HPDE6-E6E7 (cell line): ENCODE results near the gene PRX.
"Not testable (repeated sequence)": the region's sequence is repeated elsewhere in the genome, so short reads cannot be mapped to it uniquely, and the experiment has no call there.

Experiments used
- DNase-seq: peaks from one replicate; pipeline ENCODE4 v3.0.0; 2011; ENCODE audit warnings: missing footprints; ENCODE audit errors: extremely low spot score

The PRX gene

GRCh38 chr19:40441719-40442253, 28.6 kb upstream of the PRX start:
- DNase-seq, result no peak

DNA sequence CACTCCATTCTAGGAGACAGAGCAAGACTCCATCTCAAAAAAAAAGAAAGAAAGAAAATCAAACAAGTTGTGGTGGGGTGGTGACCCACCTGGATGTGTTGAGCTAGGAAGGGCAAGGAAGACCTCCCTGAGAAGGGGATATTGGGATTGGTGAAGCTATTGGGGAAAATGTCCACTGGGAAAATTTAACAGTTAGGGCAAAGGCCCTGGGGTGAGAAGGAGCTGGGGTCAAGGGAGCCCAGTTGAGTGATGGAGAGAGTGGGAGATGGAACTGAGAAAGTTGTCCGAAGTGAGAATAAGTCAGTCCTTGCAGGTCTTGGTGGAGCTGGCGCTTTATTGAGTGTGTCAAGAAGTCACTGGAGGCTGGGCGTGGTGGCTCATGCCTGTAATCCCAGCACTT, 25.1 kb upstream of the PRX start:
- DNase-seq, result no peak

DNA sequence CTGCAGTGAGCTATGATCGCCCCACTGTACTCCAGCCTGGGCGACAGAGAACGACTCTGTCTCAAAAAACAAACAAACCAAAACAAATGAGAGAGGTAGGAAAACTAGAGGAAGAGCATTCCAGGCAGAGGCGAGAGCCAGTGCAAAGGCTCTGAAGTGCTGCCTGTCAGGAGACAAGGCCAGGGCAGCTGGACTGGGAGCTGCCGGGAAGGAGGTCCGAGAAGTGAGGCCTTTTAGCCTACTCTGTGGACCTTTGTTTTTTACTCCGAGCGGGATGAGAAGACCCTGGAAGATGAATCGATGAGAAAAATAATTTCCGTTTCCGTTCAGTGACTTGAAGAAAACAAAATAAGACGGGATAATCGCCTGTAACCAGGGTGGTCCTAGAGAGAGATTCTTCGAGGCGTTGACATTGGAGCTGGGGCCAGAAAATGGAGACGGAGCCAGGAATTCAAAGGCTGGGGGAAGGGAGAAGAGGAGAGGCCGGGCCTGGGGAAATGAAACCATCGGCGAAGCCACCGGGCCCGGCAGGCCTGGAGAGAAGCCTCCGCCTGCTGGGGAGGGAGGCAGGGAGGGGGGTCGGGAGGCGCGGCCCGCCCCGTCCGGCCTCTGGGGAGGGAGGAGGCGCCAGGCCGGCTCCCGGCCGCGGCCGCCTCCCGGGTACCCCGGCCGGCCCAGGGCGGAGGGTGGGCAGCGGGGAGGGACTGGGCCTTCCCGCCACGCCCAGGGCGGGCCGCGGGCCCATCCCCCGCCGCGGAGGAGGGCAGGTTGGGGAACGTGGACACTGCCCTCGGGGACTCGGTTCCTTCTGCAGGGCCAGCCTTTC, 20.4 kb upstream of the PRX start:
- peak; percentile 84 for DNase-seq

GRCh38 chr19:40432760-40433159, 19.6 kb upstream of the PRX start:
- not testable (repeated sequence) for DNase-seq

GRCh38 chr19:40431698-40432097, 18.5 kb upstream of the PRX start:
- DNase-seq, result no peak

GRCh38 chr19:40430242-40430641, 17.1 kb upstream of the PRX start:
- not testable (repeated sequence) for DNase-seq

- DNase-seq, result not testable (repeated sequence)
These were observed 15.0 kb upstream of the PRX start for GRCh38 chr19:40428197-40428596.

DNA sequence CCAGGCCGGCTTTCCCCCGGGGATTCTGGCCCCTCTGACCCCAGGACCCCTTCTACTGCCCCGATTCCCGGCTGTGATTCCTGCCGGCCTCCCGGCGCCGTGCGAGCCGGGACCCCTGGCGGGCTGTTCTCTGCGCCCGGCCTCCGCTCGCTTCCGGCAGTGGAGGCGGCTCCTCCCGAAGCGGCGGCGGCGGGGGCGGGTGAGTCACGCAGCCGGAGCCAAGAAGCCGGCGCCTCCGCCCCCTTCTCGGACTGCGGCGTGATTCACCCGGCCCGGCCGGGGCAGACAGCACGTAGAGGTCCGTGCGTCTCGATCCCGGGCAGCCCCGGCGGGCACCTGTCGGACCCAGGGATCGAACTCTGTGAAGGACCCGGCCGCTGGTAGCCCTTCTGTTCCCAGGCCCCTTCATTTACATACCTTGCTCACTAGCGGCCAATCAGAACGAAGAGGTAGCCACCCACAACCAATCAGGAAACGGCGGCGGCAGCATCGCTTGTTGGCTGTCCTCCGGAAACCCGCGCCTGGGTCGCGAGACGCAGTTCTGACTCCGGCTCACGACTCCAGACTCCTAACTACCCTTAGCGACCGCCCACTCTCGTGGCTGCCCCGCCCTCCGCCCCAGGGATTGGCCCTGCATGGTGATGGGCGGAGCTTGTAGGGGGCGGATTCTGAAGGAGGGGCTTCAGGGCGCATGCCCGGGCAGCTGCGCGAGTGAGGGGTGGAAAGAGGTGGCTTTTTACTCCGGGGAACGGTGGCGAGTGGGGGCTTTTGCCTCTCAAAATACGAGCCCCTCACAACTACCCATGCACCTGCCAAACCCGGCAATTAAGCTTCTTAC, 12.5 kb upstream of the PRX start, which contains the start of gene SERTAD1:
SERTAD1 (minus strand) TSS at position 543 of the 838 bp plus-strand sequence. CDS start 2,446 bp downstream, outside the sequence.
- DNase-seq, result peak; percentile 95

DNA sequence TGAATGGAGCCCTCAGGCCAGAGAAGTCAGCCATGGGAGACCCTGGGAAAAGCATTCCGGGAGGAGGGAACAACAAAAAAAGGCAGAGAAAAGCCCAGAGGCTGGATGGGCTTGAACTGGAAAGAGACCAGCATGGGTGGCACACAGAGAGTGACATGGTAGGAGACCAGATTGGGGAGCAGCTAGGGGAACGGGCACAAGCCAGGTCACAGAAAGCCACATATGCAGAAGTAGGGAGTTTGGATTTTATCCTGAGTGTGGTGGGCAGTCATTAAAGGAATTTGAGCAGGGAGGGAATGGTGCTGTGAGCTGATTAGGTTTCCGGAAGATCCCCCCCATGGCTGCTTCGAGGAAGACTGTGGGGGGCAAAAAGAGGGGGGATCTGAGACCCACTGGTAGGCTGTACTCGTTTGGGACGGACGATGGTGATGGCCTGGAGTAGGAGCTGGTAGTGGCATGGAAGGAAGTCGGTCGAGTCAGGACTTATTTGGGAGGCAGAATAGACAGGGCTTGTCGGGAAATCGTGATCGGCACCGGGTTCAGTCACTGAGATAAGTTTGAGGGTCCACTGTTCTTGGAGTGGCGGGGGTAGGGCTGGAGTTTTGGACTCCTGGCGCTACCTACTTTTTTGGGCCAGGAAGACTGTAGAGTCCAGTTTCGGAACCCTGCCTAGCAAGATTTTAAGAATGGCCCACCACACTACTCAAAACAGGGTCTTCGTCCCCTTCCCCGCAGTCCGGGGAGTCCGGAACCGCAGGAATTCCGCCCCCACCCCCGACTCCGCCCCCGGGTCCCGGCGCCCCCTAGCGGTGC, 11.7 kb upstream of the PRX start:
- DNase-seq, result no peak

DNA sequence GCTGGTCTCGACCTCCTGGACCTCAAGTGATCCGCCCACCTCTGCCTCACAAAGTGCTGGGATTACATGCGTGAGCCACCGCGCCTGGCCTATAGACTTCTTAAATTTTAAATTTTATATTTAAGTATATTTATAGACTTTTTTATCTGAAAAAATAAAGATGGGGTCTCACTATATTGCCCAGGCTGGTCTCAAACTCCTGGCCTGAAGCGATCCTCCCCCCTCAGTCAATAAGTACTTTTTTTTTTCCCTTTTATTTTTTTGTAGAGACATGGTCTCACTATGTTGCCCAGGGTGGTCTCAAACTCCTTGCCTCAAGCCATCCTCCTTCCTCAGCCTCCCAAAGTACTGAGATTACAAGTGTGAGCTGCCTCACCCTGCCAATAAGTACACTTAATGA, 10.8 kb upstream of the PRX start:
- no peak for DNase-seq

- DNase-seq, result no peak
These were observed 9.8 kb upstream of the PRX start for GRCh38 chr19:40422748-40423566.

DNA sequence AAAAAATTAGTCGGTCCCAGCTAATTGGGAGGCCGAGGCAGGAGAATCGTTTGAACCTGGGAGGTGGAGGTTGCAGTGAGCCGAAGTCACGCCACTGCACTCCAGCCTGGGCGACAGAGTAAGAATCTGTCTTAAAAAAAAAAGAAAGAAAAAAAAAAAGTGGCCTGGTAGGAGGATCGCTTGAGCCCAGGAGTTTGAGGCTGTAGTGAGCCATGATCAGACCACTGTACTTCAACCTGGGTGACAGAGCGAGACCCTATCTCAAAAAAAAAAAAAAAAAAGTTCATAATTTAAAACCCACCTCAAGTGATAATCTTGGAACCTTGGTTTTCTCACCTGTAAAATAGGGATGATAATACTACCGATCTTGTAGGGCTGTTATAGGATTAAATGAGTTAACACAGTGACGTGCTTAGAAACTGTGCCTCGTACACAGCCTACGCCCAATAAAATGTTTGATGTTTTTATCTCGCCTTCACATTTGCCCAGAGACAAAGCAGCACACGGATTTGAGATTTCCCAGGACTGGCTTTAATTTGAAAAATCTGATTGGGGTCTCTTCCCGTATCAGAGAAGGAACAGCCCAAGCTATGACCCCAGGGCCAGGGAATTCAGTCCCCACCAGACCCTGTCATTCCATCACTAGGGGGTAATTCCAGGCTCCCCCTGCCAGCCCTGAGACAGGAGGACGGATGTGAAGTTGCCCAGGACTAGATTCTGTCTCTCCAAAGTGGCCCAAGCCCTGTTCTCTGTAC, 9.0 kb upstream of the PRX start:
- DNase-seq, result no peak

GRCh38 chr19:40420766-40421765, 7.9 kb upstream of the PRX start:
- DNase-seq, result peak; percentile 90

GRCh38 chr19:40420451-40420765, 7.2 kb upstream of the PRX start:
- DNase-seq, result no peak

GRCh38 chr19:40419780-40420179, 6.6 kb upstream of the PRX start:
- DNase-seq, result no peak

DNA sequence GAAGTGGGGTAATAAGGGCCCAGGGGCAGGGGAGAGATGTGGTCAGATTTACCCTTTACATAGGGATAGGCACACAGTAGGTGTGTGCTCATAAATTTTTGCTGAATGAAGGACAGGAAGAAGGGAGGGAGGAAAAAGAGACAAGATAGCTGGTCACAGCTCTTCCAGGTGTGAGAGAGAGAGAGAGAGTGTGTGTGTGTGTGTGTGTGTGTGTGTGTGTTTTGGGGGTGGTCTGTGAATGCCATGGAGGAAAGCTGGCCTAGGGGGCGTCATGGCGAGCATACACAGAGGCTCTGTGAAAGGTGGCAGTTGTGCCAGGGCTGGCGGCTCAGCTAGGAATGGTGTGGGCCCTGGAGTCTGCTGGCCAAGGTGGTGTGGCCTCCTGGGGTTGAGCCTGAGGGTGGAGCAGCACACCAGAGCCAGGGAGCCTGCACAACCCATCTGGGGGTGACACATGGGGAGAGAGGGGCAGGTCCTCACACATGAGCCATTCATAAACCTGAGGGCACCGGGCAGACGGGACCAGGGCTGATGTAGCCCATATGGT, 6.0 kb upstream of the PRX start:
- no peak for DNase-seq

GRCh38 chr19:40418040-40418439, 4.9 kb upstream of the PRX start:
- DNase-seq, result no peak

- DNase-seq, result no peak
These were observed 4.4 kb upstream of the PRX start for GRCh38 chr19:40417643-40417981.
